GM19455 (cell line): ENCODE measurements around the gene RPUSD2.
"Not testable (repeated sequence)": the region's sequence is repeated elsewhere in the genome, so short reads cannot be mapped to it uniquely, and the experiment has no call there.

Experiments used
- ATAC-seq: cut with Tn5 transposase; IDR thresholded peaks from one replicate; pipeline ENCODE4 v1.9.1; 2021; ENCODE audit not compliant: unreplicated experiment

Gene RPUSD2

DNA sequence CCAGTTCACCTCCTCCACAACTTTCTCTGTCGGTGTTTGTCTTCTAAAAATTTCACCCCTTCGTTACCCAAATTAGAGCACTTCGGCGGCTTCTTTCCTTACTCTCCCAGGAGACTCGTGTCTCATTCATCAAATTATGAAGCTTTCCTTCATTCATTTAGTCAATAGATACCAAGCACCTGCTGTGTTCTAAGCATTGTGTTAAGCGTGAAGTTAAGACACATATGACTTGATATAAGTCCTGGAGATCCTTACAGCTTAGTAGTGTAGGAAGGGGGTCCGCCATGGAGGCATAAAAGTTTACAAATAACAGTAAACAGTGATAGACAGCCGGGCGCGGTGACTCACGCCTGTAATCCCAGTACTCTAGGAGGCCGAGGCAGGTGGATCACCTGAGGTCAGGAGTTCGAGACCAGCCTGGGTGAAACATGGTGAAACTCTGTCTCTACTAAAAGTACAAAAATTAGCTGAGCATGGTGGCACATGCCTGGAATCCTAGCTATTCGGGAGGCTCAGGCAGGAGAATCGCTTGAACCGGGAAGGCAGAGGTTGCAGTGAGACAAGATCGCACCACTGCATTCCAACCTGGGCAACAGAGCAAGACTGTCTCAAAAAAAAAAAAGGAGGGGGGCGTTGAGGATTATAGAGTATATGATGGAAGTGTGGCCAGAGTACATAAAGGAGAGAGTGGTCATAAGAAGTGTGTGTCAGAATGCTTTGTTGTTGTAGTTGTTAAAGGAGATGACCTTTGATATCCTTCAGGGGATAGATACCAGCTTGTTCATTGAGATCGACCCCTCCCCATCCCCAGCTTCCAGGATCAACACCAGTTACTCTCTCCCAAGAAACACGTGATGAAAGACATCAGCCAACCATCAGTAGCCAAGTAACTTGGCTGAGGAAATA lies 3.5 kb upstream of the RPUSD2 start:
- ATAC-seq: no peak

DNA sequence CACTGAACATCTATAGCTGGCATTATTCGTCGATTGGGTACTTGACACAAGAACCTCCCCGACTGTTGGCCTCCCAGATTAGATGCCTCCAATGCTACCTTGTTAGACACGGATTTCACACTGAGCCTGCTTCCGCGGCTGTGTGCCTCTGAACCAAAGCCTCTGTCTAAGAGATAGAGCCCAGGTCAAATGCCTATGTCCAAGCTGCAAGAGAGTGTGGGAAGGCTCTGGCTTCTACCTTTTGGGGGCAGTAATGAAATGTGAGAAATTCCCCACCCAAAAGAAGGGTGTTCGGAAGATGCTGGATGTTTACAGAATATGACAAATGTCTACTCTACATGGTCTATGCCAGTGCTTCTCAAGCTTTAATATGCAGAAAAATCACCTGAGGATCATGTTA lies 2.0 kb upstream of the RPUSD2 start:
- no peak for ATAC-seq

DNA sequence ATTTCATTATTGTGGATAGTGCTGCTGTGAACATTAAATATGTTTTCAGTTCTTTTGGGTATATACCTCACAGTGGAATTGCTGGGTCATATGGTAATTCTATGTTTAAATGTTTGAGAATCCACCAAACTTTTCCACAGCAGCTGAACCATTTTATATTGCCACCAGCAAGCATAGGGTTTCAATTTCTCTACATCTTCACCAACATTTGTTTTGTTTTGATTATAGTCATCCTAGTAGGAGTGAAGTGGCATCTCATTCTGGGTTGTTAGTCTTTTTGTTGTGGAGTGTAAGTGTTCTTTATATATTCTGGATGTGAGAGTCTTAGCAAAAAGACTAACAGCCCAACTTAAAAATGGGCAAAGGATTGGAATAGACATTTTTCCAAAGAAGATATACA lies 6.0 kb downstream of the RPUSD2 start:
- no peak for ATAC-seq

DNA sequence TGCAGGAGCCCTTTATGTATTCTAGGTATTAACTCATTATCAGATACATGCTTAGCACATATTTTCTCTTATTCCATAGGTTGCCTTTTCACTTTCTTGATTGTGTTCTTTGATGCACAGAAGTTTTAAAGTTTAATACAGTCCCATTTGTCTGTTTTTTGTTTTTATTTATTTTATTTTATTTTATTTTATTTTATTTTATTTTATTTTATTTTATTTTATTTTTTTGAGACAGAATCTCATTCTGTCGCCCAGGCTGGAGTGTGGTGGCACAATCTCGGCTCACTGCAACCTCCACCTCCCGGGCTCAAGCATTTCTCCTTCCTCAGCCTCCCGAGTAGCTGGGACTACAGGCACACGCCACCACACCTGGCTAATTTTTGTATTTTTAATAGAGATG lies 7.8 kb downstream of the RPUSD2 start:
- ATAC-seq: not testable (repeated sequence)

DNA sequence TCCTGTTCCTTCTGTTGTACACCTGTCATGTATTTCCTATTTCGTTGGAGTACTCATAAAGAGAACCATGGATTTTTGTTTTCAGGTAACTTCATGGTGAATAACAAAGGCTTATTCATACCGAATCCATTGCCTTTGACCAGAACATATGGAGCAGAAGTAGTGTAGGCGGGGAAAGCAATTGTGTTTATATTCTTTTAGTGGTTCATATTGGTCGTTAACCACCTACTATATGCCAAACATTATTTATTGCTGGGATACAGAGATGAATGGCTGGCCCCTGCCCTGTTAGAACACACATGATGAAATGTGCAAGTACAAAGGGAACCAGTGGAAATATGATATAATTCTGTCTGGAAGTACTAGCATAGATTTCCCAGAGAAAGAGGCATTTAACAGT lies 9.8 kb downstream of the RPUSD2 start:
- no peak for ATAC-seq

DNA sequence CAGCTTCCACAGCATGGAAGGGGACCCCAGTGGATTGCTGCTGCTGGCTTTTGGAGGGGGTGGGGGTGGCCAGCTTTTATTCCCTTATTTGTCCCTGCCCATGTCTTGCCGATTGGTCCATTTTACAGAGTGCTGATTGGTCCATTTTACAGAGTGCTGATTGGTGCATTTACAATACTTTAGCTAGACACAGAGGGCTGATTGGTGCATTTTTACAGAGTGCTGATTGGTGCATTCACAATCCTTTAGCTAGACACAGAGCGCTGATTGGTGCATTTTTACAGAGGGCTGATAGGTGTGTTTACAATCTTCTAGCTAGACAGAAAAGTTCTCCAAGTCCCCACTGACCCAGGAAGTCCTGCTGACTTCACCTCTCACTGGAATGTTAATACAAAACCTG lies 12.7 kb downstream of the RPUSD2 start:
- not testable (repeated sequence) for ATAC-seq

DNA sequence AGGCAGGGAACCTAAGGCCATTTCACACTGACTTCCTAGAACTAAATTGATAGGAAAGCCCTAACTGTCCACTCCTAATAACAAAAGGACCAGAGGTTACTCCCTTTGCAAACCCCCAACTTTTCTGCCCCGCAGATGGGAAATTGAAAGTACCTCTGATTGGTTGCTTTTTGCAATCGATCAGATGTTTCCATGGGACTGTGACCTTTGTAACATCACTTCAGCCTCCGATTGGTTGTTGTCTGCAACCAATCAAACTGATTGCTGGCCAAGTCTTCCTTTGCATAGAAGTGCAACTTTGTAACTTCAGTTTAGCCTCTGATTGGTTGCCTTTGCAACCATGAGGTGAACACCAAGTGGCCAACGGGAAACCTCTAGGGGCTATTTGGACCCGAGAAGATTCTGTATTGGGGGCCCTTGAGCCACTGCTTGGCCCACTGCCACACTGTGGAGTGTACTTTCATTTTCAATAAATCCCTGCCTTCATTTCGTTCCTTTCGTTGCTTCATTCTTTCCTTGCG lies 13.7 kb downstream of the RPUSD2 start:
- ATAC-seq: no peak

DNA sequence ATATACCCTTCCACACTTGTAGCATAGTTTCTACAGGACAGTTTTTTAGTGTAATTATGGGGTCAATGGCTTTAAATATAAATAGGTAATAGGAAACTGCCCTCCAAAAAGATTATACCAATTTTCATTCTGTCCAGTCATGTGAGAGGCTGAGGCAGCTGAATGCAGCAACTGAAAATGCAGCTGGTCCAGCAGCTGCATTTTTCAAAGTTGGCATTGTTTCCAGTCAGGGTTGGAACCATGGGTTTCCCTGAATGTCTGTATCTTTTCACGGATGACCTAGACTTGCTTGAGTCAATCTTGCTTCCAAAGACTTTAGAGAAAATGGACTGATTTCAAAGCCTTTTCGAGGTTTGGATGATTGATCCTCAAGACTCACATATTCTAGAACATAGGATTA lies 15.1 kb downstream of the RPUSD2 start:
- no peak for ATAC-seq

DNA sequence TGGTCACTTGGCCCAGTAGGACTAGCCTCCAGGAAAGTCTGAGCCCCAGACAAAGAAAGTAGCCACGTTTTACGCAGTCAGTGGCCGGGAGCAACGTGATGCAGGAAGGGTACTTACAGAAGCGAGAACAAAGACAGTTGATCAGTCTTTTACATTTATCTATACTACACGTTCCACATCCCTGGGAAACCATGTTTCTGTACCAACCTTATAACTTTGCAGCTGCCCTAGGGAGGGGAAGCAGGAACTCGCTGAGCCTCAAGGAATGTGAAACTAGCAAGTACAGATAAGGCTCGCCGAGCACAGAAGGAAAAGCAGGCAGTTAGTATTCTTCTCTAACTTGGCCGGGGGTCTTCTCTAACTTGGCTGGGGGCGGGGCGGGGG lies 21.6 kb downstream of the RPUSD2 start:
- ATAC-seq: no peak

DNA sequence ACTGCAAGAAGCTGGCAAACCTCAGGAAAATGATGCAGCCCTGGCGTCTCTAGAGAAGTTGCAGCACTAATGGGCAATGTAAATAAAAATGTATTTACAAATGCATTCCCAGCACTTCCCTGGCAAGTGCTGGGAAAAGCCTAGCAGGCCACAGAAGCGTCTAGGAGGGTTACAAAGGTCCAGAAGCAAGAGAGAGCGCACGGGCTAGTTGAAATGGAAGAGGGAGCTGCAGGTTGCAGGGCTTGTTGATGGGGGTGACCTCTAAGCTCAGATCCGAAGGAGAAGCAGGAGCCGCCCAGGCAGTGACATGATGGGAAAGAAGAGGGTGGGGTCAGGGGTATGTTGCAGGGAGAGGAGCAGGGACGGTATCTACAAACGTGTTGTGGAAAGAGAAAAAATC lies 22.3 kb downstream of the RPUSD2 start:
- no peak for ATAC-seq

DNA sequence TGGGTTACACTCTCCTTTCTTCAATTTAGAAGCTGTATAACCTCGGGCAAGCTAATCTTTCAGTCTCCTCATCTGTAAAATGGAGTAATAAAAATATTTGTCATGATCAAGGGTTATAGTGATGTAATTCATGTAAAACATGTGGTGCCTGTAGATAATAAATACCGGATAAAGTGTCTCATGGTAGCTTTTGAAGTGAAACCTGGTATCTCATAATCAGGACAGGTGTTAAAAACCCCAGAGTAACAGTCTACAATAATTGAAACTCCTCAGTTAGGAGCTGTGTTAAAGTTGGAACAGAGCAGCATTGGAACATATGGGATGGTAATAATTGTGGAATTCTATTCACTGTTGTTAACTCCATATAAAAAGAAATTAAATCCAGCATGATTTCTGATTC lies 24.1 kb downstream of the RPUSD2 start:
- ATAC-seq: no peak

DNA sequence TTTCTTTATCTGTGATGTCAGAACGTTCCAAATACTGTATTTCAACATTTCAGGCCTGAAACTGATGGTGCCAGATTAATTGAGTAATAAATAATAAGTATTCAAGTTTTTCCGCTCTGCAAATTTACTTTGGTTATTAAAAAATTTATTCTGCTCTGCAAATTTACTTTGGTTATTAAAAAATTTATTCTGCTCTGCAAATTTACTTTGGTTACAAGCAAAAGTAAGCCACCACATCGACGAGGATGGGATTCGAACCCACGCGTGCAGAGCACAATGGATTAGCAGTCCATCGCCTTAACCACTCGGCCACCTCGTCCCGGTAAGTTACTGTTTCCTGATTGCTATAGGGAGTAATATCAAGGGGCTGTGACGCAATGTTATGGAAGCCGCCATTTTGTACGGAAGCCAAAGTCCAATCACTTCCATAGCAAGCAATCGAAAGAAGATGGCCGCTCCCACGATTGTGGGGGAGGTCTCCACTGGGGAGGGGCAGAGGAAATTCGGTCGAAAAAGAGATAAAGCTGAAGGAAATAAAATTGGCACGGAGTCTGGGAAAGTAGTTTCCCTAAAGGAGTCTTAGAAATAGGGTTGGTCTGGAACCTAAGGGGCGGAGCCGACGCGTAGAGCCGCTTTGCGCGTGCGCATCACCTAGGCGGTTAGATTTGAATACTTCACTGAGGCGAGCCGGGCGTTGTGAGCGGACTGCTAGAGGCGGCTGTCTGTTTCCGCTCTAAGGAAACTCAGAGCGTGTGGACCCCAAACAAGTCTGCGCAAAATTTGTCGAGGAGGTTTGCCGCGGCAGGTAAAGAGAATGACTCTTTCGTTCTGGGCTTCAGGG lies 24.7 kb downstream of the RPUSD2 start, which contains the start of gene KNL1:
Gene KNL1 (plus strand): TSS at position 662 of the 841 bp plus-strand sequence. CDS start 8,683 bp downstream, outside the sequence.
- ATAC-seq: peak; percentile 71

DNA sequence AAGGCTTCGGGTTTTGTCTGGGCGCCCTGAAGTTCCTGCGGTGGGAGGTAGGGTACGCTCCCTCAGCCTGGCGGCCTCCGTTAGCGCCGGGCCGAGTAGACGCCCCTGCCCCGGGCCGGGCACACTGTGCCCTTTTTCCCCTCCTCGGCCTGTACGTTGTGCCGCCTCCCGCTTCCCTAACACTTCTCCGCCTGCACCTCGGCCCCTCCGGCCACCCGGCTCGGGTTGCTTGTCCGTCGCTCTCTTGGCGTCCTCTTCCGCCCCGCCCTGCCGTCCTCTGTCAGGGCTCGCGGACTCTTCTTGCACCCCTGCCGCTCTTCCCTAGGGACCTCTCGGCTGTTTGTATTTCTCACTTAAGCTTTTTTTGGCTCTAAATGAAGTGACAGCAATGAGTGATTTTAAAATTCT lies 25.3 kb downstream of the RPUSD2 start:
- ATAC-seq: peak; percentile 41

DNA sequence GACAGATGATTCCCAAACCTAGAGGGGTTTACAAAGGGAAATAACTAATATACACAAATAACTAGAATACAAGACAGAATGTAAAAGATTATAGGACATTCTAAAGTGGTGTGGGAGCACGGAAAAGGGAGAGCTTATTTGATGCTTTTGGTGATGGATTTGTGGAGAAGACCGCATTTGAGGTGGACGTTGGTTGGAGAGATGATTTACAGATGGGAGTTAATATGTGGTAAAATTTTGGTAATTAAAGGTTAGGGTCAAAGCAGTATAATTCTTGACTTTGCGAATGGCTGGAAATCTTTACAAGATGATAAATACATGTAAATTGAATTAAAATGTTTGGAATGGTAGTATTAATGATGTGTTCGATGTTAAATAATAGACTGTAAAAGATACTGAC lies 26.1 kb downstream of the RPUSD2 start:
- ATAC-seq: no peak

DNA sequence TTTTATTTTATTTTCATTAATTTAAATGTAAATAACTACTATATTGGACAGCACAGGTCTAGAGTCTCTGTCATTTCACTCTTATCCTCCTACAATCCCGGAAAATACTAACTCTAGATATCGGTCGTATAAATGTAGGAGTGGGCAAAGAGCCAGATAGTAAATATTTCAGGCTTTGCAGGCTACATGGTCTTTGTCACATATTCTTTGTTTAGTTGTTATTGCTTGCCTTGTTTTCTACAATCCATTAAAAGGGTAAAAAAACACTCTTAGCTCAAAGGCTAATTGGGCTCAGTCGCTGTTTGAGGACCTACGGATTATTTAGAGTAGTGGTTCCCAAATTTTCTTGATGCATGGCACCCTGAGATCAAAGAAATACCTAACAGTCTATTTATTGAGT lies 26.7 kb downstream of the RPUSD2 start:
- no peak for ATAC-seq

DNA sequence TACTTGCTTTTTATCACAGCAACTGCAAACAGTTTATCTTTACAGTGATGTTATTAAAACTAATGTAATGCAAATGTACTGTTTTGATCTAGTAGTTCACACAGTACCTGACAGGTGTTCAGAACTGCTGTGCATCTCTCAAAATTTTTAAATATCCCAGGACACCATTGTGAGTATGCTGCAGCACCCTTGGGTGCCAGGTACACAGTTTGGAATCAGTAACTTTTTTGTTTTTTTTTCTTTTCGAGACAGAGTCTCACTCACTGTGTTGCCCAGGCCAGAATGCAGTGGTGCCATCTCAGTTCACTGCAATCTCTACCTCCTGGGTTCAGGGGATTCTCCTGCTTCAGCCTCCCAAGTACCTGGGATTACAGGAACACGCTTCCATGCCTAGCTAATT lies 27.9 kb downstream of the RPUSD2 start:
- no peak for ATAC-seq

DNA sequence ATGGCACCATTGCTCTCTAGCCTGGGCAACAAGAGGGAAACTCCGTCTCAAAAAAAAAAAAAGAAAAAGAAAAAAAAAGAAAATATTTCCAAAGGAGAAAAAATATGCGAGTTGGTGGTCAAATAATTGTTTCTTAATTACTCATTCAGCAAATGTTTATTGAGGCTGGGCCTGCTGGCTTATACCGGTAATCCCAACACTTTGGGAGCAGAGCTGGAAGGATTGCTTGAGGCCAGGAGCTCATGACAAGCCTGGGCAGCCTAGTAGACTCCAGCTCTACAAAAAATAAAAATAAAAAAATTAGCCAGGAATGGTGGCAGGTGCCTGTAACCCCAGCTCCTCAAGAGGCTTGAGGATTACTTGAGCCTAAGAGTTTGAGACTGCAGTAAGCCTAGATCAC lies 29.0 kb downstream of the RPUSD2 start:
- ATAC-seq: no peak

DNA sequence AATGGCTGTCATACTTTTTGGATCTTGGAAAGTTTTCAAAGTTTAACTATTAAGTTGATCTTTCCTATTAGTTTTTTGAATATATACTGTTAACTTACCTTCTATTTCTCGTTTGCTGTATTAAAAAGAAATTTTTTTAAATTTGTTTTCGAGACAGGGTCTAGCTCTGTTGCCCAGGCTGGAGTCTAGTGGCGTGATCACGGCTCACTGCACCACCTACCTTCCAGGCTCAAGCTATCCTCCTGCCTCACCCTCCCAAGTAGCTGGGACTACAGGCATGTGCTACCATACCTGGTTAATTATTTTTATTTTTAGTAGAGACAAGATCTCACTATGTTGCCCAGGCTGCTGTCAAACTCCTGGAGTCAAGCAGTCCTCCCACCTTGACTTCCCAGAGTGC lies 29.6 kb downstream of the RPUSD2 start:
- no peak for ATAC-seq

DNA sequence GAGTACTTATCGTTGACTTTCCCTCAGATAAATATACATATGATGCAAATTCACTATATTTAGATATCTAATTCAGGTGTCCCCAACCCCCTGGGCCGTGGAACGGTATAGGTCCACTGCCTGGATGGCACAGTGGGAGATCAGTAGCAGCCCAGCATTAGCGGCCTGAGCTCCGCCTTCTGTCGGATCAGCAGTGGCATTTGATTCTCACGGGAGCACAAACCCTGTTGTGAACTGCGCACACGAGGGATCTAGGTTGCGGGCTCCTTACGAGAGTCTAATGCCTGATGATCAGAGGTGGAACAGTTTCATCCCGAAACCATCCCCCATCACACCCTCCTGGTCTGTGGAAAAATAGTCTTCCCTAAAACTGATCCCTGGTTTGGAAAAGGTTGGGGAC lies 31.9 kb downstream of the RPUSD2 start:
- ATAC-seq: no peak

DNA sequence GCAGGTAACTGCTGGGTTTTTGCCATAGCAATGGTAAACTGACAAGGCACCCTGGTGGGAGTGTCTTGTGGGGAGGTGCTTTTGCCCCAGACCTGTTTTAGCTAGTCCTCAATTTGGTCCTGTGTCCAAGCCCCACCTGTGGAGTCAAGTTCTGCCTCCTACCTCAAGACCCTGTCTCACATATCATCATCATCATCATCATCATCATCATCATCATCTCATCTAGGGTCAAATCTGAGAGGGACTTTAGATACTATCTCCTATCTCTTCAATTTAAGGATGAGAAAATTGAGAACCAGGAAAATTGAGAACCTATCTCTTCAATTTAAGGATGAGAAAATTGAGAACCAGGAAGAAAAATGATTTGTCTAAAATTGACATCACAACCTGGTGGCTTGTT lies 34.8 kb downstream of the RPUSD2 start:
- ATAC-seq: no peak

DNA sequence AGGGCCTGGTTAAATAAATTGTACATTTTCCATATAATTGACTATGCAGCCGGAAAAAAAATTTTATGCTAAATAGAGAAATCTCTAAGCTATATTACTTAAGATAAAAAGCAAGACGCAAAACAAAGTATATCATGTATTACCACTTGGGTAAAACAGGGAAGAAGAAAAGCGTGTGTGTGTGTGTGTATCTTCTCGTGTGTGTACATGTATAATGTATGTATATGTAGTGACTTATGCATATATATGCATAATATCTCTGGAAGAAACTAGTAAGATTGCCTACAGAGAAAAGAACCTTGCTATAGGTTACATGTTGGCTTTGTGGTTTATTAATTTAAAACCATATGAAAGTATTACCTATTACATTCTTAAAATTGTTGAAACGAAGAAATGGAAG lies 44.0 kb downstream of the RPUSD2 start:
- no peak for ATAC-seq

DNA sequence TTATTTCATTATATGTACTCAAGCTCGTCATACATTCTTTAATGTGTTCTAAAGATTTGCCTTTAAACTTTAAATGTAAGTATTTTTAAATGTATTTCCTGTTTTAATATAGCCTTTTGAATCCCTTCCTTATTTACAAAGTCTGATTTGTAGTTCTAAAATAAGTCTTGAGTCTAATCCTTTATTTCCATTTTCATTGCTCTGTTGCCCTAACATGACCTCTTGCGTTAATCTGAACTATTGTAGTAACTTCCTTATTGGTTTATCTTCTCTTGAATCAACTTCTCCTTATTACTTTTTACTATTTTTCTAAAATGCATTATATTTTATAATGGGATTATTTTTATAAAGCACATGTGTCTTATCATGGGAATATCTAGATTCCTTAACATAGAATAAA lies 48.9 kb downstream of the RPUSD2 start:
- ATAC-seq: no peak
